GM12878 (cell line): ENCODE measurements around the gene ABR. TPM values are rescaled to one million over a fixed set of nuclear protein-coding genes. Genes with fewer than 3 reads are reported as not detected.

Experiments
- ATAC-seq: fragments of 200-7000 bp; cut with Tn5 transposase; 3 replicates; pipeline ENCODE4 v1.9.1; 2020; ENCODE audit warnings: mild to moderate bottlenecking, moderate library complexity
- BruUV-seq: library from RNA; stranded (reverse); fragments of 400-500 nt; replicated peaks from 2 replicates; lab custom pipeline; 2021; lab: Mats Ljungman, UMichigan
- CTCF ChIA-PET: fragments of 300-600 bp; sonication (Branson Sonifier 250); formaldehyde crosslinking; extraction: SDS; loops from one replicate; lab custom pipeline; 2021; ENCODE audit warnings: inconsistent platforms; lab: Yijun Ruan, JAX
- POLR2A ChIA-PET: fragments of 350-600 bp; formaldehyde crosslinking; extraction: SDS; loops from one replicate; lab custom pipeline; 2021; ENCODE audit warnings: inconsistent platforms; lab: Charles Lee
- RAD21 ChIA-PET: fragments of 300-600 bp; sonication (Branson Sonifier 250); formaldehyde crosslinking; loops from one replicate; lab custom pipeline; 2023; ENCODE audit warnings: antibody characterized with exemption; ENCODE audit not compliant: unreplicated experiment; lab: Charles Lee
- SMC1A ChIA-PET: fragments of 300-600 bp; sonication (Branson Sonifier 250); formaldehyde crosslinking; loops from one replicate; lab custom pipeline; 2023; ENCODE audit not compliant: unreplicated experiment, uncharacterized antibody; lab: Charles Lee
- DNase-seq: peaks from one replicate; pipeline ENCODE4 v3.0.0-alpha.2; 2011; ENCODE audit warnings: low read depth, low spot score
- FAIRE-seq: peaks from 3 replicates; lab custom pipeline; 2011; peaks lifted over from hg19 to GRCh38; lab: Jason Lieb, UNC
- H2AFZ ChIP-seq: 2 replicates; pipeline ENCODE4 v1.6.0; 2011; ENCODE audit warnings: low read depth, low read length, control low read depth; ENCODE audit not compliant: control insufficient read depth
- H3K27ac ChIP-seq: 2 replicates; pipeline ENCODE4 v1.5.1; 2011; ENCODE audit warnings: control low read depth; ENCODE audit not compliant: control insufficient read depth, insufficient read depth
- H3K27me3 ChIP-seq, 2 experiments: replicated peaks in 1 of 2; 2 replicates each; pipeline versions ENCODE4 v1.6.0 to v1.6.1; 2011; ENCODE audit warnings: low read length in 1 of 2; ENCODE audit not compliant: control insufficient read depth in 2 of 2, insufficient read depth in 2 of 2
- H3K36me3 ChIP-seq, 2 experiments: 2 replicates each; pipeline ENCODE4 v1.5.1; 2011; ENCODE audit warnings: low read length in 1 of 2; ENCODE audit not compliant: control insufficient read depth in 2 of 2, insufficient read depth in 2 of 2
- H3K4me1 ChIP-seq: 2 replicates; pipeline ENCODE4 v1.6.1; 2011; ENCODE audit warnings: mild to moderate bottlenecking, low read length, moderate library complexity, mixed read lengths; ENCODE audit not compliant: control insufficient read depth, insufficient read depth
- H3K4me2 ChIP-seq: 2 replicates; pipeline ENCODE4 v1.6.0; 2011; ENCODE audit warnings: control low read depth; ENCODE audit not compliant: control insufficient read depth, insufficient read depth
- H3K4me3 ChIP-seq: fragments of 200-600 bp; sonication (generic); 2 replicates; pipeline ENCODE4 v1.5.1; 2016
- H3K79me2 ChIP-seq: 2 replicates; pipeline ENCODE4 v1.6.0; 2011; ENCODE audit warnings: low read length; ENCODE audit not compliant: control insufficient read depth, insufficient read depth
- H3K9ac ChIP-seq: 2 replicates; pipeline ENCODE4 v1.8.0; 2011; ENCODE audit warnings: low read length, control low read depth, mixed read lengths; ENCODE audit not compliant: control insufficient read depth, insufficient read depth
- H3K9me3 ChIP-seq: replicated peaks from 3 replicates; pipeline ENCODE4 v1.5.1; 2011; ENCODE audit warnings: mild to moderate bottlenecking, low read length; ENCODE audit not compliant: control insufficient read depth, insufficient read depth
- H4K20me1 ChIP-seq: 2 replicates; pipeline ENCODE4 v1.6.0; 2011; ENCODE audit not compliant: control insufficient read depth, insufficient read depth
- EP300 ChIP-seq, 2 experiments: fragments of 150-350 bp in 1 of 2; IDR thresholded peaks; 2 replicates each; pipeline ENCODE4 v1.6.1; 2011 to 2012; ENCODE audit warnings: low read depth in 2 of 2, low read length in 2 of 2, borderline replicate concordance in 1 of 2, improper control_type of control experiment in 1 of 2, inconsistent platforms in 1 of 2; ENCODE audit not compliant: control insufficient read depth in 1 of 2
- JUND ChIP-seq: IDR thresholded peaks from 2 replicates; pipeline ENCODE4 v1.6.1; 2012; ENCODE audit warnings: low read depth, mild to moderate bottlenecking, low read length, improper control_type of control experiment, moderate library complexity
- SP1 ChIP-seq: IDR thresholded peaks from one replicate; pipeline ENCODE4 v1.6.1; 2011; ENCODE audit warnings: low read depth, low read length
- STAT3 ChIP-seq: IDR thresholded peaks from 2 replicates; pipeline ENCODE4 v1.6.1; 2011; ENCODE audit warnings: low read depth, low read length, improper control_type of control experiment
- ZNF687 ChIP-seq: fragments of 450-650 bp; IDR thresholded peaks from 2 replicates; pipeline ENCODE4 v1.6.1; 2017; ENCODE audit warnings: mild to moderate bottlenecking, moderate library complexity
- WGBS: methylation state at CpG from one replicate; pipeline ENCODE4 v1.1.6; 2016; ENCODE audit warnings: low lambda C conversion rate; ENCODE audit not compliant: insufficient replicate concordance, insufficient coverage; ENCODE audit errors: missing lambda C conversion rate; 5-methylcytosine and 5-hydroxymethylcytosine counted together
- in situ Hi-C: fragments of 300-500 bp; cut with MboI; formaldehyde crosslinking; loops from 9 replicates; pipeline ENCODE4 v1.14.3; 2018; ENCODE audit warnings: mixed read lengths
- intact Hi-C: fragments of 100-400 bp; cut with micrococcal nuclease; formaldehyde crosslinking; loops from one replicate; pipeline ENCODE4 v1.14.2; 2022; ENCODE audit not compliant: unreplicated experiment
- polyA plus RNA-seq, 11 experiments: library from polyadenylated mRNA; depleted of rRNA in 4 of 11; unstranded in 6 of 11; stranded (reverse) in 5 of 11; fragments of >200 nt; fragmentation: Nextera tagmentation in 4 of 11; fragmentation: Illumina TruSeq in 1 of 11; extraction: Ambion mirVana in 4 of 11; extraction: Trizol in 1 of 11; gene quantifications; 1 replicate in 1 of 11; 2 replicates in 10 of 11; pipeline versions ENCODE4 v1.2.1 to v1.2.3, GENCODE V29; 2011 to 2016; ENCODE audit warnings: inconsistent platforms in 2 of 11, missing spikeins in 2 of 11, low read depth in 1 of 11
- total RNA-seq, 4 experiments: library from RNA; depleted of rRNA in 3 of 4; stranded (reverse); fragments of >200 nt in 3 of 4; fragmentation: Illumina TruSeq in 1 of 4; extraction: Trizol in 1 of 4; gene quantifications; 2 replicates each; pipeline versions ENCODE4 v1.2.1 to v1.2.3, GENCODE V29; 2013 to 2021

The ABR gene
- total and polyA plus RNA-seq, 10 of the 15 experiments (the other 5 are each of a cell fraction or from before 2014, with no cell fraction given), result 1.4 to 112 (median 30.0) TPM

- no peaks in the 10 kb centered on the region for H3K4me1 ChIP-seq
- in situ Hi-C loops, result no loop called here
- H2AFZ ChIP-seq, result no peak overlapping the region
- no peak overlapping the region for H3K9ac ChIP-seq
- FAIRE-seq (no peak), ATAC-seq (no peak), DNase-seq (no peak)
- peaks cover 18 to 52% of the 10 kb centered on the region in 2 experiments for H3K36me3 ChIP-seq
- BruUV-seq, result no TSS peak
- RAD21 ChIA-PET, result no interaction called here
- H3K4me2 ChIP-seq, result no peak overlapping the region
- WGBS, result 83% methylated on average over 15 of the region's 16 CpGs
- no peaks in the 10 kb centered on the region for H3K79me2 ChIP-seq
- no peak for TF ChIP-seq STAT3
- TF ChIP-seq SP1, result no peak
- no peak for TF ChIP-seq EP300 (IDR thresholded peaks at IDR 0.05; ENCODE audit: borderline replicate concordance in 1 of 2, control insufficient read depth in 1 of 2, low read depth in 2 of 2, low read length in 2 of 2)
- TF ChIP-seq ZNF687, result no peak
- no peak for TF ChIP-seq JUND
- POLR2A ChIA-PET, result no interaction called here
- no peaks in the 10 kb centered on the region for H3K9me3 ChIP-seq
- H3K27me3 ChIP-seq, result no peaks in the 10 kb centered on the region
- intact Hi-C loops, result no loop called here
- no peak overlapping the region for H3K27ac ChIP-seq
- H3K4me3 ChIP-seq, result no peak overlapping the region
- H4K20me1 ChIP-seq, result no peaks in the 10 kb centered on the region
- SMC1A ChIA-PET, result no interaction called here
- CTCF ChIA-PET, result no interaction called here
These were observed 172.3 kb downstream of the ABR start for GRCh38 chr17:1007310-1008007.
